Neural cell (in vitro differentiated cells): ENCODE data around the gene CDK2AP2. TPM values are rescaled to one million over a fixed set of nuclear protein-coding genes. Genes with fewer than 3 reads are reported as not detected.

ENCODE experiments used
- H2AFZ ChIP-seq: fragments of 200-600, 300-800 bp; sonication (generic), shearing (Covaris generic); 2 replicates; pipeline ENCODE4 v1.6.0; 2014; ENCODE audit warnings: low read depth, mild to moderate bottlenecking, antibody characterized with exemption, low read length, moderate library complexity
- H3F3A ChIP-seq: fragments of 200-600 bp; shearing (Covaris generic); 2 replicates; pipeline ENCODE4 v1.6.1; 2016; ENCODE audit warnings: mild to moderate bottlenecking, moderate library complexity, mixed read lengths, antibody characterized with exemption, low read length; ENCODE audit not compliant: insufficient read depth, poor library complexity, severe bottlenecking
- H3K27ac ChIP-seq: fragments of 200-600, 300-800 bp; sonication (generic), shearing (Covaris generic); 2 replicates; pipeline ENCODE4 v1.5.1; 2014; ENCODE audit warnings: mild to moderate bottlenecking, low read length, moderate library complexity
- H3K27me3 ChIP-seq: fragments of 300-800, 200-600 bp; sonication (generic), shearing (Covaris generic); 2 replicates; pipeline ENCODE4 v1.6.0; 2014; ENCODE audit warnings: mild to moderate bottlenecking, low read depth, low read length, moderate library complexity; ENCODE audit not compliant: insufficient read depth
- H3K36me3 ChIP-seq: fragments of 300-800, 200-600 bp; sonication (generic), shearing (Covaris generic); 2 replicates; pipeline ENCODE4 v1.5.1; 2014; ENCODE audit warnings: mild to moderate bottlenecking, antibody characterized with exemption, low read length, moderate library complexity; ENCODE audit not compliant: insufficient read depth
- H3K4me2 ChIP-seq: fragments of 300-800, 200-600 bp; sonication (generic), shearing (Covaris generic); 2 replicates; pipeline ENCODE4 v1.6.0; 2014; ENCODE audit warnings: mild to moderate bottlenecking, low read length
- H3K4me3 ChIP-seq: fragments of 300-800, 200-600 bp; sonication (generic), shearing (Covaris generic); 2 replicates; pipeline ENCODE4 v1.5.1; 2014; ENCODE audit warnings: mild to moderate bottlenecking, low read length, moderate library complexity
- H3K79me2 ChIP-seq: fragments of 200-600 bp; shearing (Covaris generic); replicated peaks from 2 replicates; pipeline ENCODE4 v1.6.0; 2014; ENCODE audit warnings: mild to moderate bottlenecking, low read length, moderate library complexity; ENCODE audit not compliant: insufficient read depth
- H3K9ac ChIP-seq: fragments of 300-800, 200-600 bp; sonication (generic), shearing (Covaris generic); 2 replicates; pipeline ENCODE4 v1.6.1; 2016; ENCODE audit warnings: mild to moderate bottlenecking, low read length, mixed read lengths
- H3K9me2 ChIP-seq: fragments of 200-600 bp; shearing (Covaris generic); 2 replicates; pipeline ENCODE4 v1.6.1; 2016; ENCODE audit warnings: mild to moderate bottlenecking, low read length, mixed read lengths; ENCODE audit not compliant: insufficient read depth
- H3K9me3 ChIP-seq: fragments of 200-600, 300-800 bp; sonication (generic), shearing (Covaris generic); 2 replicates; pipeline ENCODE4 v1.6.1; 2016; ENCODE audit warnings: mild to moderate bottlenecking, mixed run types, low read length, moderate library complexity, mixed read lengths
- H4K20me1 ChIP-seq: fragments of 200-600 bp; shearing (Covaris generic); 2 replicates; pipeline ENCODE4 v1.6.1; 2016; ENCODE audit warnings: mild to moderate bottlenecking, mixed run types; ENCODE audit not compliant: insufficient read depth
- EP300 ChIP-seq: fragments of 450-650 bp; conservative IDR thresholded peaks from 2 replicates; pipeline ENCODE4 v1.6.1; 2014; ENCODE audit warnings: antibody characterized with exemption, mild to moderate bottlenecking, moderate library complexity; ENCODE audit not compliant: poor library complexity, severe bottlenecking
- EZH2 ChIP-seq: fragments of 200-600, 300-800 bp; shearing (Covaris generic), sonication (generic); IDR thresholded peaks from 2 replicates; pipeline ENCODE4 v1.6.1; 2014; ENCODE audit warnings: antibody characterized with exemption, low read length, borderline replicate concordance, mild to moderate bottlenecking; ENCODE audit not compliant: insufficient read depth, poor library complexity, severe bottlenecking
- MXI1 ChIP-seq: fragments of 450-650 bp; conservative IDR thresholded peaks from 2 replicates; pipeline ENCODE4 v1.6.1; 2014; ENCODE audit warnings: antibody characterized with exemption, mild to moderate bottlenecking; ENCODE audit not compliant: poor library complexity, severe bottlenecking
- POLR2AphosphoS5 ChIP-seq: IDR thresholded peaks from 2 replicates; pipeline ENCODE4 v1.6.1; 2012
- RAD21 ChIP-seq: fragments of 450-650 bp; conservative IDR thresholded peaks from 2 replicates; pipeline ENCODE4 v1.6.1; 2014; ENCODE audit warnings: antibody characterized with exemption, mild to moderate bottlenecking, moderate library complexity
- SMC3 ChIP-seq: fragments of 450-650 bp; conservative IDR thresholded peaks from 2 replicates; pipeline ENCODE4 v1.6.1; 2014; ENCODE audit warnings: antibody characterized with exemption, mild to moderate bottlenecking, moderate library complexity; ENCODE audit not compliant: poor library complexity
- TAF1 ChIP-seq: IDR thresholded peaks from 2 replicates; pipeline ENCODE4 v1.6.1; 2012; ENCODE audit warnings: low read depth
- polyA plus RNA-seq: library from polyadenylated mRNA; depleted of rRNA; stranded (reverse); fragments of >200 nt; gene quantifications from 2 replicates; pipeline ENCODE4 v1.2.3, GENCODE V29; 2014
- TF ChIP-seq, protein P1 (sequence below): IDR thresholded peaks from 2 replicates; pipeline ENCODE4 v1.6.1; 2012; ENCODE audit warnings: borderline replicate concordance
- TF ChIP-seq, protein P2 (sequence below): fragments of 450-650 bp; IDR thresholded peaks from 2 replicates; pipeline ENCODE4 v1.5.1; 2014; ENCODE audit warnings: antibody characterized with exemption, mild to moderate bottlenecking, moderate library complexity; ENCODE audit not compliant: poor library complexity, severe bottlenecking

CDK2AP2 gene
- polyA plus RNA-seq, 1 donor from 2014 or later = 18.1 TPM

DNA sequence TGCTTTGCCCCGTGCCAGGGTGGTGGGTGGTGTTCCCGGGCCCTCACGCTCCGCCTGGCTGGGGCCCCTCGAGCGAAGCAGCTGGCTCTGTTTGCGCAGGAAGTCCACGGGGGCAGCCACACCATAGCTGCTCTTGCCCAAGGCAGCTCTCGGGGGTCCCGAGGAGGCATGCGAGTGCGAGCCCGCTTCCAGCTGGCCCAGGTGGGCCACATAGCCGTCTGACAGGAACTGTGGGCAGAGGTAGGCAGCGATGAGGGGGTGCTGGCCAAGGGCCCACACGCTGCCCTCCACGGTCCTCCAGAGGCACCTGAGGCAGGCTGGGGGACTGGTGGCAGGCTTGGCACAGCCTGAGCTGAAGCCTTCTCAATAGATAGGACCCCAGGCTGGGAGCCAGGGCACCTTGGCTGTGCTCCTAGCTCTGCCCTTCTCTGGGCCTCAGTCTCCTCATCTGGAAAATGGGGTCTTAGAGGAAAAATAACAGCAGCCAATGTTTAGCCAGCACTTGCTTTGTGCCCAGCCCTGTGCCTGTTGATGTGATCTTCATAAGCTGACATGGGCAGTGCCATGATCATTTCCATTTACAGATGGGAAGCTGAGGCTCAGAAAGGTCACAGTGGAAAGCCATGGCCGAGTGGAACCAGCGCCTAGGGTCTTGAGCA, 15.8 kb downstream of the CDK2AP2 start:
- no peaks in the 10 kb centered on the region for H3K36me3 ChIP-seq
- no peak overlapping the region for H3K27ac ChIP-seq
- H3K9me3 ChIP-seq = no peaks in the 10 kb centered on the region
- no peaks in the 10 kb centered on the region for H4K20me1 ChIP-seq
- H3K27me3 ChIP-seq = no peaks in the 10 kb centered on the region
- no peaks in the 10 kb centered on the region for H3K9me2 ChIP-seq
- no peak overlapping the region for H2AFZ ChIP-seq
- H3K4me2 ChIP-seq = no peak overlapping the region
- TF ChIP-seq TAF1 (no peak), POLR2AphosphoS5 (no peak), RAD21 (no peak), MXI1 (no peak), EZH2 (no peak), SMC3 (no peak), EP300 (no peak)
- TF ChIP-seq, protein P1, sequence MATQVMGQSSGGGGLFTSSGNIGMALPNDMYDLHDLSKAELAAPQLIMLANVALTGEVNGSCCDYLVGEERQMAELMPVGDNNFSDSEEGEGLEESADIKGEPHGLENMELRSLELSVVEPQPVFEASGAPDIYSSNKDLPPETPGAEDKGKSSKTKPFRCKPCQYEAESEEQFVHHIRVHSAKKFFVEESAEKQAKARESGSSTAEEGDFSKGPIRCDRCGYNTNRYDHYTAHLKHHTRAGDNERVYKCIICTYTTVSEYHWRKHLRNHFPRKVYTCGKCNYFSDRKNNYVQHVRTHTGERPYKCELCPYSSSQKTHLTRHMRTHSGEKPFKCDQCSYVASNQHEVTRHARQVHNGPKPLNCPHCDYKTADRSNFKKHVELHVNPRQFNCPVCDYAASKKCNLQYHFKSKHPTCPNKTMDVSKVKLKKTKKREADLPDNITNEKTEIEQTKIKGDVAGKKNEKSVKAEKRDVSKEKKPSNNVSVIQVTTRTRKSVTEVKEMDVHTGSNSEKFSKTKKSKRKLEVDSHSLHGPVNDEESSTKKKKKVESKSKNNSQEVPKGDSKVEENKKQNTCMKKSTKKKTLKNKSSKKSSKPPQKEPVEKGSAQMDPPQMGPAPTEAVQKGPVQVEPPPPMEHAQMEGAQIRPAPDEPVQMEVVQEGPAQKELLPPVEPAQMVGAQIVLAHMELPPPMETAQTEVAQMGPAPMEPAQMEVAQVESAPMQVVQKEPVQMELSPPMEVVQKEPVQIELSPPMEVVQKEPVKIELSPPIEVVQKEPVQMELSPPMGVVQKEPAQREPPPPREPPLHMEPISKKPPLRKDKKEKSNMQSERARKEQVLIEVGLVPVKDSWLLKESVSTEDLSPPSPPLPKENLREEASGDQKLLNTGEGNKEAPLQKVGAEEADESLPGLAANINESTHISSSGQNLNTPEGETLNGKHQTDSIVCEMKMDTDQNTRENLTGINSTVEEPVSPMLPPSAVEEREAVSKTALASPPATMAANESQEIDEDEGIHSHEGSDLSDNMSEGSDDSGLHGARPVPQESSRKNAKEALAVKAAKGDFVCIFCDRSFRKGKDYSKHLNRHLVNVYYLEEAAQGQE = no peak
- TF ChIP-seq, protein P2, sequence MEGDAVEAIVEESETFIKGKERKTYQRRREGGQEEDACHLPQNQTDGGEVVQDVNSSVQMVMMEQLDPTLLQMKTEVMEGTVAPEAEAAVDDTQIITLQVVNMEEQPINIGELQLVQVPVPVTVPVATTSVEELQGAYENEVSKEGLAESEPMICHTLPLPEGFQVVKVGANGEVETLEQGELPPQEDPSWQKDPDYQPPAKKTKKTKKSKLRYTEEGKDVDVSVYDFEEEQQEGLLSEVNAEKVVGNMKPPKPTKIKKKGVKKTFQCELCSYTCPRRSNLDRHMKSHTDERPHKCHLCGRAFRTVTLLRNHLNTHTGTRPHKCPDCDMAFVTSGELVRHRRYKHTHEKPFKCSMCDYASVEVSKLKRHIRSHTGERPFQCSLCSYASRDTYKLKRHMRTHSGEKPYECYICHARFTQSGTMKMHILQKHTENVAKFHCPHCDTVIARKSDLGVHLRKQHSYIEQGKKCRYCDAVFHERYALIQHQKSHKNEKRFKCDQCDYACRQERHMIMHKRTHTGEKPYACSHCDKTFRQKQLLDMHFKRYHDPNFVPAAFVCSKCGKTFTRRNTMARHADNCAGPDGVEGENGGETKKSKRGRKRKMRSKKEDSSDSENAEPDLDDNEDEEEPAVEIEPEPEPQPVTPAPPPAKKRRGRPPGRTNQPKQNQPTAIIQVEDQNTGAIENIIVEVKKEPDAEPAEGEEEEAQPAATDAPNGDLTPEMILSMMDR = no peak
- H3K9ac ChIP-seq = no peak overlapping the region
- no peaks in the 10 kb centered on the region for H3F3A ChIP-seq
- no peaks in the 10 kb centered on the region for H3K79me2 ChIP-seq
- H3K4me3 ChIP-seq = no peak overlapping the region

DNA sequence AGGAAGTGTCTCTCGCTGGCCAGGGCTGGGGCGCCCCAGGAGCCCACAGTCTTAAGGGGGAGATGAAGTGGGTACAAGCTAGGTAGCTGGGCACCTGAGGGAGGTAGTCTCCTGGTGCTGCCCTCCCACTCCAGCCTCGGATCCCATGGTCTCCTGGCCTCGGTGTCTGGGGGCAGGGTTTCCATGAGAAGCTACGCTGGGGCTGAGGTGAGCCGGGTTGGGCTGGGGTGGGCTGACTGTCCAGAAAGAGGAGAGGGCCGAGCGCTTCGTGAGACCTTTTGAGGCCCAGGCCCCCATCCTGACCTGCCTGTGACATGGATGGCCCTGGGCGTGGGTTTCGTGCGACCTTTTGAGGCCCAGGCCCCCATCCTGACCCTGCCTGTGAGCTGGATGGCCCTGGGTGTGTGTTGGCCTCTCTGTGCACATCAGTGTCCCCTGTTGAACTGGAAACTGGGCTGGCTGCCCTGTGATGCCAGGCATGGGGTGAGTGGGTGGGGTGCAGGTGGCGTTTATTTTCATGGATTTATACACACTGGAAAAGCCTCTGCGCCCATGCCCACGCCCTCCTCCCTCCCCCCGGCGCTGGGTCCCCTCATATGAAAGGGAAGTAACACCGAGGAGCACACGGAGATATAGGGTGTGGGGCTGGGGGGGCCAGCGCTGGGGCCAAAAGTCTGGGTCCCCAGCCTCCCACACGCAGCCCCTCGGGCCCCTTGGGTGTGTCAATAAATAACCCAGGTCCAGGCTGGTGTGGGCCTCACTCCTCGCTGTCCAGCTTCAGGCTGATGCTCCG, 16.5 kb downstream of the CDK2AP2 start:
- H4K20me1 ChIP-seq = no peaks in the 10 kb centered on the region
- H3K27ac ChIP-seq = no peak overlapping the region
- H3K9me2 ChIP-seq = no peaks in the 10 kb centered on the region
- no peaks in the 10 kb centered on the region for H3K9me3 ChIP-seq
- no peak overlapping the region for H3K4me2 ChIP-seq
- no peaks in the 10 kb centered on the region for H3K79me2 ChIP-seq
- no peaks in the 10 kb centered on the region for H3F3A ChIP-seq
- H3K9ac ChIP-seq = no peak overlapping the region
- no peak overlapping the region for H3K4me3 ChIP-seq
- TF ChIP-seq TAF1 (no peak), EZH2 (no peak), SMC3 (no peak), MXI1 (no peak), POLR2AphosphoS5 (no peak)
- TF ChIP-seq, protein P2 = no peak
- TF ChIP-seq, protein P1 = no peak
- H3K27me3 ChIP-seq = no peaks in the 10 kb centered on the region
- H3K36me3 ChIP-seq = no peaks in the 10 kb centered on the region
- no peak overlapping the region for H2AFZ ChIP-seq
